ENCODE data around the gene CDX2. TPM values are rescaled to one million over a fixed set of nuclear protein-coding genes. Genes with fewer than 3 reads are reported as not detected.

CDX2 gene
- polyA plus RNA-seq, 10 donors: 0.07 TPM; not detected in 9

GRCh38 chr13:27933118-27933517 is 36.0 kb downstream of the CDX2 start:
- no peak for DNase-seq

GRCh38 chr13:27929868-27930267 is 39.2 kb downstream of the CDX2 start:
- DNase-seq: no peak

GRCh38 chr13:27928805-27929753 is 40.0 kb downstream of the CDX2 start:
- DNase-seq: peak in 1 of 3 donors; percentile 4

GRCh38 chr13:27928353-27928804 is 40.7 kb downstream of the CDX2 start:
- no peak for DNase-seq

GRCh38 chr13:27927444-27928352 is 41.4 kb downstream of the CDX2 start:
- no peak for DNase-seq

GRCh38 chr13:27926644-27927434 is 42.3 kb downstream of the CDX2 start:
- no peak for DNase-seq

- DNase-seq: no peak
Observed at GRCh38 chr13:27925220-27925991, 43.7 kb downstream of the CDX2 start.

- DNase-seq: no peak
Observed at GRCh38 chr13:27924529-27925141, 44.5 kb downstream of the CDX2 start.

GRCh38 chr13:27923794-27924528 is 45.2 kb downstream of the CDX2 start:
- no peak for DNase-seq

- DNase-seq: no peak
Observed at GRCh38 chr13:27922883-27923612, 46.1 kb downstream of the CDX2 start.

GRCh38 chr13:27921961-27922882 is 46.9 kb downstream of the CDX2 start:
- no peak for DNase-seq

- no peak for DNase-seq
Observed at GRCh38 chr13:27921421-27921960, 47.6 kb downstream of the CDX2 start.

- DNase-seq: peak in 1 of 3 donors; percentile 50
Observed at GRCh38 chr13:27920677-27921420, 48.3 kb downstream of the CDX2 start.

- DNase-seq: peak in 1 of 3 donors; percentile 51
Observed at GRCh38 chr13:27919934-27920676, 49.0 kb downstream of the CDX2 start, which contains the start of gene PDX1. Gene PDX1 (plus strand): TSS chr13:27920000. CDS start chr13:27920139, 139 bp downstream.

- no peak for DNase-seq
Observed at GRCh38 chr13:27919659-27919933, 49.5 kb downstream of the CDX2 start.
